CD14-positive monocyte (primary cell): ENCODE measurements around the gene AKR1C2. TPM values are rescaled to one million over a fixed set of nuclear protein-coding genes. Genes with fewer than 3 reads are reported as not detected.
A peak's percentile ranks its signal among the peaks of the same experiment; 100 is the strongest.

Experiments
- DNase-seq, 3 donors: peaks; one replicate each; pipeline ENCODE4 v3.0.0-alpha.2; 2011 to 2022
- H2AFZ ChIP-seq: 2 replicates; pipeline ENCODE4 v1.6.0; 2012; ENCODE audit warnings: mild to moderate bottlenecking, low read depth, low read length, inconsistent platforms; ENCODE audit not compliant: insufficient read depth, poor library complexity, severe bottlenecking
- H3K27ac ChIP-seq, 2 donors: 1 replicate in 1 of 2; 2 replicates in 1 of 2; pipeline ENCODE4 v1.5.1; 2012 to 2013; ENCODE audit warnings: low read length in 2 of 2, control low read depth in 1 of 2, inconsistent platforms in 1 of 2, low read depth in 1 of 2, mild to moderate bottlenecking in 1 of 2
- H3K27me3 ChIP-seq, 2 donors: one replicate each; pipeline versions ENCODE4 v1.6.0 to v1.6.1; 2011 to 2013; ENCODE audit warnings: low read length in 2 of 2; ENCODE audit not compliant: control insufficient read depth in 2 of 2, insufficient read depth in 2 of 2
- H3K36me3 ChIP-seq, 2 donors: replicated peaks in 1 of 2; 1 replicate in 1 of 2; 2 replicates in 1 of 2; pipeline versions ENCODE4 v1.5.1 to v1.6.1; 2012 to 2013; ENCODE audit warnings: low read length in 2 of 2, control low read depth in 1 of 2, inconsistent platforms in 1 of 2, mild to moderate bottlenecking in 1 of 2; ENCODE audit not compliant: insufficient read depth in 2 of 2, control insufficient read depth in 1 of 2
- H3K4me1 ChIP-seq, 2 donors: 1 replicate in 1 of 2; 2 replicates in 1 of 2; pipeline versions ENCODE4 v1.5.1 to v1.6.1; 2012 to 2013; ENCODE audit warnings: low read length in 2 of 2, control low read depth in 1 of 2, inconsistent platforms in 1 of 2, mild to moderate bottlenecking in 1 of 2, moderate library complexity in 1 of 2; ENCODE audit not compliant: insufficient read depth in 2 of 2, control insufficient read depth in 1 of 2
- H3K4me2 ChIP-seq: replicated peaks from 2 replicates; pipeline ENCODE3; 2012; ENCODE audit warnings: low read length, moderate library complexity, mild to moderate bottlenecking; ENCODE audit not compliant: poor library complexity, severe bottlenecking; ENCODE audit errors: extremely low read depth
- H3K4me3 ChIP-seq, 3 experiments: fragments of 200-600 bp in 1 of 3; sonication (generic) in 1 of 3; replicated peaks in 1 of 3; 1 replicate in 2 of 3; 2 replicates in 1 of 3; pipeline ENCODE4 v1.5.1; 2011 to 2013; ENCODE audit warnings: low read length in 3 of 3, mild to moderate bottlenecking in 3 of 3, control low read depth in 2 of 3, low read depth in 2 of 3, inconsistent platforms in 1 of 3, moderate library complexity in 1 of 3
- H3K79me2 ChIP-seq: 2 replicates; pipeline ENCODE4 v1.6.0; 2012; ENCODE audit warnings: mild to moderate bottlenecking, control low read depth, inconsistent platforms, low read length, moderate library complexity; ENCODE audit not compliant: insufficient read depth
- H3K9ac ChIP-seq: 2 replicates; pipeline ENCODE4 v1.6.0; 2017; ENCODE audit warnings: low read length, mild to moderate bottlenecking; ENCODE audit not compliant: insufficient read depth, poor library complexity, severe bottlenecking
- H3K9me3 ChIP-seq, 2 donors: replicated peaks in 1 of 2; 1 replicate in 1 of 2; 2 replicates in 1 of 2; pipeline versions ENCODE4 v1.5.1 to v1.6.1; 2012 to 2013; ENCODE audit warnings: low read length in 2 of 2, control low read depth in 1 of 2; ENCODE audit not compliant: control insufficient read depth in 1 of 2, insufficient read depth in 1 of 2
- H4K20me1 ChIP-seq: 2 replicates; pipeline ENCODE4 v1.6.0; 2012; ENCODE audit warnings: mild to moderate bottlenecking, low read length, control low read depth, moderate library complexity; ENCODE audit not compliant: insufficient read depth
- H3K27ac Mint-ChIP-seq, 7 donors: one replicate each; pipeline ENCODE4 v1.8.0; 2020; ENCODE audit warnings: mild to moderate bottlenecking in 7 of 7, mixed read lengths in 7 of 7, moderate library complexity in 6 of 7, inconsistent platforms in 2 of 7
- H3K27me3 Mint-ChIP-seq, 3 donors: one replicate each; pipeline ENCODE4 v1.8.0; 2021 to 2022; ENCODE audit warnings: low read depth in 3 of 3, mild to moderate bottlenecking in 3 of 3, mixed read lengths in 3 of 3, moderate library complexity in 3 of 3, inconsistent platforms in 1 of 3
- H3K36me3 Mint-ChIP-seq, 2 donors: one replicate each; pipeline ENCODE4 v1.8.0; 2020; ENCODE audit warnings: mixed read lengths in 2 of 2, inconsistent platforms in 1 of 2, mild to moderate bottlenecking in 1 of 2
- H3K4me1 Mint-ChIP-seq: one replicate; pipeline ENCODE4 v1.8.0; 2020; ENCODE audit warnings: mild to moderate bottlenecking, mixed read lengths
- H3K4me3 Mint-ChIP-seq, 2 donors: one replicate each; pipeline ENCODE4 v1.8.0; 2020; ENCODE audit warnings: mild to moderate bottlenecking in 2 of 2, mixed read lengths in 2 of 2, moderate library complexity in 1 of 2
- H3K9me3 Mint-ChIP-seq, 7 donors: one replicate each; pipeline ENCODE4 v1.8.0; 2020 to 2022; ENCODE audit warnings: mixed read lengths in 7 of 7, mild to moderate bottlenecking in 6 of 7, moderate library complexity in 6 of 7, inconsistent platforms in 2 of 7
- WGBS: methylation state at CpG from one replicate; pipeline ENCODE4 v1.1.5; 2013; ENCODE audit warnings: missing lambda C conversion rate; ENCODE audit not compliant: insufficient coverage; 5-methylcytosine and 5-hydroxymethylcytosine counted together
- intact Hi-C, 2 donors: fragments of 100-400 bp; cut with micrococcal nuclease; formaldehyde crosslinking; loops; one replicate each; pipeline versions ENCODE4 v1.15.0 to v1.15.1; 2023
- polyA plus RNA-seq, 3 donors: library from polyadenylated mRNA; depleted of rRNA in 1 of 3; unstranded in 2 of 3; stranded (reverse) in 1 of 3; fragments of 300-500 nt in 2 of 3; fragments of >200 nt in 1 of 3; fragmentation: Illumina TruSeq in 2 of 3; gene quantifications; 1 replicate in 2 of 3; 2 replicates in 1 of 3; pipeline ENCODE4 v1.2.3, GENCODE V29; 2012 to 2021
- small RNA-seq: library from RNA; depleted of rRNA; stranded (forward); fragments of <200 nt; gene quantifications from one replicate; pipeline ENCODE3, GENCODE V24; 2012; ENCODE audit warnings: low read depth; ENCODE audit not compliant: insufficient read length
- TF ChIP-seq, protein P1 (sequence below): fragments of 200-600 bp; IDR thresholded peaks from one replicate; pipeline ENCODE4 v1.8.0; 2022; ENCODE audit warnings: antibody characterized with exemption, mild to moderate bottlenecking

The AKR1C2 gene
- polyA plus RNA-seq, 3 donors: 0.13 TPM; not detected in 2

DNA sequence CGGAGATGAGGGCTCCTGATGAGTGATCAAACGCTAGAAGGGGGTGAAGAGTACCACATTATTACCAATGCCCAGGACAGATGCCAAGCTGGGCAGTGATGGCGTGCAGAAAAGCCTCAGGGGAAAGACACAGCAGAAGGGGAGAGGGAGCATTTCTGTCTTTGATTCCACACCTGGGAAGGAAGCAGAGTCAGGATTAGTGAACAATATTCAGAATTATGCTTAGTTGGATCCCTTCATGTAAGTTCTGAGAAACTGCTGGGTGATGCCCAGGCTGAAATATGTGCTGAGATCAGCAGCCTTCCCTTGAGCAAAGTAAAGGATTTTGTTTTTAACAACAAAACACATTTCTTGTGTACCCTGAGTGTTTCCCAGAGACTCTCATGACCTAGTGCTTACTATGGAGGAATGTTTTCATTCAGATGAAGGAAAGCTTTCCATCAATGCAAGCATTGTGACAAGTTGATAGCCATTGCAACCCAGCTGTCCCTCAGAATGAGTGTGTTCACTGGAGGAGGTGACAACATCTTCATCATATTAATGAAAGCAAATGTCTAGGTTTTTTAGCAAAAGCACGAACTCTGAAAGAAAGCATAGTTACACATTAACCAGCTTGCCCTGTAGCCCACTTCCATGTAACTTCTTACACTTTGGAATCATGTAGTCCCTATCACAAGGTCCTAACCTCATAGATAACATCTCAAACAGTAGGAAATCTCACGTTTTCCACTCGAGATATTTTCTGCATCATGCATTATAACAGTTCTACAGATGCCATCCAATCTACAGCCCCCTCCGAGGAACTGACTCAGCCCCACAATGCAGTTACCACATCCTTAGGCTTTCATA lies 64.2 kb downstream of the AKR1C2 start:
- Histone ChIP-seq H3K4me2 (no peak overlapping the region), H3K36me3 (no peaks in the 10 kb centered on the region), H2AFZ (no peak overlapping the region), H3K4me3 (no peak overlapping the region), H3K4me1 (no peaks in the 10 kb centered on the region), H3K27ac (no peak overlapping the region), H3K27me3 (no peaks in the 10 kb centered on the region), H3K9me3 (no peaks in the 10 kb centered on the region), H4K20me1 (no peaks in the 10 kb centered on the region), H3K79me2 (no peaks in the 10 kb centered on the region), H3K9ac (no peak overlapping the region)
- H3K9me3 Mint-ChIP-seq: peaks cover 0 to 4% (median 3%) of the 10 kb centered on the region in 7 donors
- H3K27me3 Mint-ChIP-seq: no peaks in the 10 kb centered on the region
- no peak for DNase-seq
- TF ChIP-seq, protein P1, sequence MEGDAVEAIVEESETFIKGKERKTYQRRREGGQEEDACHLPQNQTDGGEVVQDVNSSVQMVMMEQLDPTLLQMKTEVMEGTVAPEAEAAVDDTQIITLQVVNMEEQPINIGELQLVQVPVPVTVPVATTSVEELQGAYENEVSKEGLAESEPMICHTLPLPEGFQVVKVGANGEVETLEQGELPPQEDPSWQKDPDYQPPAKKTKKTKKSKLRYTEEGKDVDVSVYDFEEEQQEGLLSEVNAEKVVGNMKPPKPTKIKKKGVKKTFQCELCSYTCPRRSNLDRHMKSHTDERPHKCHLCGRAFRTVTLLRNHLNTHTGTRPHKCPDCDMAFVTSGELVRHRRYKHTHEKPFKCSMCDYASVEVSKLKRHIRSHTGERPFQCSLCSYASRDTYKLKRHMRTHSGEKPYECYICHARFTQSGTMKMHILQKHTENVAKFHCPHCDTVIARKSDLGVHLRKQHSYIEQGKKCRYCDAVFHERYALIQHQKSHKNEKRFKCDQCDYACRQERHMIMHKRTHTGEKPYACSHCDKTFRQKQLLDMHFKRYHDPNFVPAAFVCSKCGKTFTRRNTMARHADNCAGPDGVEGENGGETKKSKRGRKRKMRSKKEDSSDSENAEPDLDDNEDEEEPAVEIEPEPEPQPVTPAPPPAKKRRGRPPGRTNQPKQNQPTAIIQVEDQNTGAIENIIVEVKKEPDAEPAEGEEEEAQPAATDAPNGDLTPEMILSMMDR: no peak
- WGBS: 59% methylated on average over 4 of the region's 7 CpGs
- no peaks in the 10 kb centered on the region for H3K36me3 Mint-ChIP-seq
- peaks cover 2% of the 10 kb centered on the region for H3K4me1 Mint-ChIP-seq
- H3K4me3 Mint-ChIP-seq: no peak overlapping the region
- H3K27ac Mint-ChIP-seq: no peak overlapping the region
- intact Hi-C loops: no loop called here

Small RNAs within 50 kb of the gene (small RNA-seq; reads per million reads assigned to genes)
- 3.1 reads per million, percentile 24 among the genes with 10 or more reads in this experiment for gene RF00096

Other genes starting within 250 kb of the AKR1C2 start
- under 1 TPM; 0.45 to 0.74 (median 0.67) TPM for gene AKR1E2, start 177.7 kb downstream of the AKR1C2 start, polyA plus RNA-seq
- under 1 TPM in 2 of 3 donors, not detected in 1; 0.07 to 0.85 TPM for gene AKR1C1, start 40.4 kb downstream of the AKR1C2 start, polyA plus RNA-seq
- 1 to 10 TPM; 1.1 to 2.4 (median 1.9) TPM for gene AKR1C3, start 90.6 kb upstream of the AKR1C2 start, polyA plus RNA-seq
- gene AKR1C8, start 181.3 kb upstream of the AKR1C2 start, polyA plus RNA-seq: not detected
- not detected for gene AKR1C4, start 193.0 kb upstream of the AKR1C2 start, polyA plus RNA-seq